K562 (cell line): ENCODE measurements around the gene MLYCD. TPM values are rescaled to one million over a fixed set of nuclear protein-coding genes. Genes with fewer than 3 reads are reported as not detected.

Source experiments
- ATAC-seq: fragments of 200-7000 bp; cut with Tn5 transposase; 3 replicates; pipeline ENCODE4 v1.9.1; 2020; ENCODE audit warnings: moderate library complexity
- BruUV-seq: library from RNA; stranded (reverse); fragments of 400-500 nt; replicated peaks from 2 replicates; lab custom pipeline; 2021; lab: Mats Ljungman, UMichigan
- CTCF ChIA-PET: fragments of 300-600 bp; formaldehyde crosslinking; extraction: SDS; loops from one replicate; lab custom pipeline; 2021; ENCODE audit warnings: low intra/inter-chr PET ratio; lab: Yijun Ruan, JAX
- POLR2A ChIA-PET: fragments of 300-600, 350-650 bp; sonication (Branson Sonifier 250); formaldehyde crosslinking; extraction: SDS; loops from one replicate; lab custom pipeline; 2021; ENCODE audit warnings: antibody characterized with exemption, inconsistent platforms; lab: Yijun Ruan, JAX
- DNase-seq, 4 experiments: peaks; one replicate each; pipeline versions ENCODE4 v3.0.0 to v3.0.0-alpha.2; 2011 to 2018; ENCODE audit warnings: low spot score in 3 of 4, mixed read lengths in 3 of 4; ENCODE audit errors: extremely low read depth in 1 of 4
- FAIRE-seq: peaks from 2 replicates; lab custom pipeline; 2011; peaks lifted over from hg19 to GRCh38; lab: Jason Lieb, UNC
- H2AFZ ChIP-seq: 2 replicates; pipeline ENCODE4 v1.6.0; 2011; ENCODE audit warnings: low read depth, low read length, control low read depth, inconsistent platforms
- H3K27ac ChIP-seq: fragments of 200-600 bp; 3 replicates; pipeline ENCODE4 v1.8.0; 2011; ENCODE audit warnings: low read depth, mild to moderate bottlenecking, control low read depth, inconsistent platforms, low read length, moderate library complexity, mixed read lengths; ENCODE audit errors: extremely low read depth
- H3K27me3 ChIP-seq, 2 experiments: fragments of 300-600 bp in 1 of 2; 2 replicates in 1 of 2; 3 replicates in 1 of 2; pipeline versions ENCODE4 v1.6.0 to v1.8.0; 2011; ENCODE audit warnings: inconsistent platforms in 2 of 2, low read length in 2 of 2, mild to moderate bottlenecking in 1 of 2, mixed read lengths in 1 of 2, moderate library complexity in 1 of 2; ENCODE audit not compliant: control insufficient read depth in 2 of 2, insufficient read depth in 2 of 2
- H3K36me3 ChIP-seq: fragments of 300-600 bp; 3 replicates; pipeline ENCODE4 v1.8.0; 2011; ENCODE audit warnings: mild to moderate bottlenecking, low read length, inconsistent platforms; ENCODE audit not compliant: control insufficient read depth, insufficient read depth
- H3K4me1 ChIP-seq, 2 experiments: fragments of 200-600 bp in 1 of 2; replicated peaks in 1 of 2; 2 replicates in 1 of 2; 3 replicates in 1 of 2; pipeline versions ENCODE4 v1.5.1 to v1.8.0; 2011; ENCODE audit warnings: inconsistent platforms in 2 of 2, low read length in 2 of 2, mild to moderate bottlenecking in 1 of 2, mixed read lengths in 1 of 2, moderate library complexity in 1 of 2; ENCODE audit not compliant: control insufficient read depth in 2 of 2, insufficient read depth in 2 of 2
- H3K4me2 ChIP-seq: 2 replicates; pipeline ENCODE4 v1.6.1; 2011; ENCODE audit warnings: low read length, control low read depth, inconsistent platforms, mixed read lengths; ENCODE audit not compliant: insufficient read depth
- H3K4me3 ChIP-seq: fragments of 200-600 bp; sonication (generic), shearing (Covaris generic); 2 replicates; pipeline ENCODE4 v1.5.1; 2016; ENCODE audit warnings: control low read depth, inconsistent platforms
- H3K79me2 ChIP-seq: fragments of 200-600 bp; 3 replicates; pipeline ENCODE4 v1.8.0; 2011; ENCODE audit warnings: low read length, inconsistent platforms; ENCODE audit not compliant: control insufficient read depth, insufficient read depth
- H3K9ac ChIP-seq, 2 experiments: 2 replicates each; pipeline versions ENCODE4 v1.6.0 to v1.6.1; 2011; ENCODE audit warnings: low read depth in 2 of 2, low read length in 2 of 2, control low read depth in 1 of 2, inconsistent platforms in 1 of 2, mild to moderate bottlenecking in 1 of 2, mixed read lengths in 1 of 2; ENCODE audit not compliant: insufficient read depth in 1 of 2
- H3K9me1 ChIP-seq: one replicate; pipeline ENCODE4 v1.6.0; 2011; ENCODE audit warnings: inconsistent platforms, mild to moderate bottlenecking, low read length, moderate library complexity; ENCODE audit not compliant: control insufficient read depth, insufficient read depth
- H3K9me3 ChIP-seq: replicated peaks from 2 replicates; pipeline ENCODE4 v1.5.1; 2011; ENCODE audit warnings: low read depth, low read length, inconsistent platforms; ENCODE audit not compliant: control insufficient read depth, insufficient read depth
- H4K20me1 ChIP-seq: replicated peaks from 2 replicates; pipeline ENCODE4 v1.6.1; 2011; ENCODE audit warnings: low read length, inconsistent platforms, mixed read lengths; ENCODE audit not compliant: control insufficient read depth, insufficient read depth
- PHB ChIP-seq: fragments of 250-450 bp; sonication (Bioruptor Pico); IDR thresholded peaks from 2 replicates; pipeline ENCODE4 v1.5.0; 2021
- PHF21A ChIP-seq: fragments of 450-650 bp; IDR thresholded peaks from 2 replicates; pipeline ENCODE4 v1.6.1; 2017; ENCODE audit warnings: low read depth, borderline replicate concordance
- RBM15 ChIP-seq: fragments of 200-400 bp; formaldehyde crosslinking; IDR thresholded peaks from 2 replicates; pipeline ENCODE4 v1.6.1; 2018; ENCODE audit warnings: mild to moderate bottlenecking, low read length, moderate library complexity; ENCODE audit not compliant: insufficient read depth
- RFX1 ChIP-seq: fragments of 450-650 bp; IDR thresholded peaks from 2 replicates; pipeline ENCODE4 v1.6.1; 2016; ENCODE audit warnings: mild to moderate bottlenecking, moderate library complexity
- STAT5A ChIP-seq: IDR thresholded peaks from 2 replicates; pipeline ENCODE4 v1.6.1; 2012; ENCODE audit warnings: low read length, inconsistent platforms, borderline replicate concordance
- WGBS: fragments of 100-300 bp; shearing (Covaris generic); methylation state at CpG from one replicate; pipeline ENCODE4 v1.1.6; 2016; ENCODE audit warnings: low coverage, mixed read lengths; ENCODE audit not compliant: insufficient coverage; ENCODE audit errors: missing lambda C conversion rate; 5-methylcytosine and 5-hydroxymethylcytosine counted together
- in situ Hi-C: fragments of 300-500 bp; cut with MboI; formaldehyde crosslinking; loops from 4 replicates; pipeline ENCODE4 v1.15.0; 2018; ENCODE audit warnings: inconsistent platforms, mixed read lengths
- intact Hi-C: fragments of 100-400 bp; cut with micrococcal nuclease; formaldehyde crosslinking; loops from 2 replicates; pipeline ENCODE4 v1.14.2; 2022
- polyA plus RNA-seq, 8 experiments: library from polyadenylated mRNA; depleted of rRNA in 4 of 8; stranded (reverse) in 5 of 8; unstranded in 3 of 8; fragments of >200 nt; fragmentation: Nextera tagmentation in 2 of 8; fragmentation: Illumina TruSeq in 1 of 8; extraction: Ambion mirVana in 2 of 8; extraction: Trizol in 1 of 8; gene quantifications; 2 replicates each; pipeline versions ENCODE4 v1.2.1 to v1.2.3, GENCODE V29; 2011 to 2014; ENCODE audit warnings: inconsistent platforms in 1 of 8, missing spikeins in 1 of 8
- total RNA-seq, 7 experiments: library from RNA; depleted of rRNA in 6 of 7; stranded (reverse); fragments of >200 nt in 6 of 7; fragmentation: Illumina TruSeq in 2 of 7; extraction: Trizol in 2 of 7; gene quantifications; 2 replicates each; pipeline versions ENCODE4 v1.2.1 to v1.2.3, GENCODE V29; 2011 to 2021; ENCODE audit warnings: low replicate concordance in 1 of 7
- TF ChIP-seq, protein P1 (sequence below): fragments of 450-650 bp; IDR thresholded peaks from 2 replicates; pipeline ENCODE4 v1.6.1; 2018; ENCODE audit not compliant: partially characterized antibody

MLYCD gene
- total and polyA plus RNA-seq, 9 of the 15 experiments (the other 6 are each of a cell fraction or from before 2014, with no cell fraction given), result 0.15 to 2.0 (median 1.0) TPM

DNA sequence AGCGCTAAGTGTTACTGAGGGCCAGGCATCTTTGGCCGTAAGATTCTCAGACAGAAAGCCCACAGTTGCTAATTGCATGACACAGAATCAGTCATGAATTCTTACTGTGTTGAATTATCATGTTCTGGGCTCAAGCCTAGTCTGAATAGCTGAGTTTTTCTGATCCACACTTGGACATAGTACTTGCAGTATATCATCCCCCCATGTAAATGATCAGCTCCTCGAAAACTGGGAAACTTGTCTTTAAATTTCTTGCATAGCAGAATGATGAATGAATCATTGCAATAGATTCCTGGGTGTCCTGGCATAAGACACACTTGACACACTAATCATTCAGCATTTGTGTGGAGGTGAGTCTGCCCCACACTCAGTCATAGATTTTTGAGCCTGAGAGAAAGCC, 2.2 kb downstream of the MLYCD start (continued):
- TF ChIP-seq, protein P1, sequence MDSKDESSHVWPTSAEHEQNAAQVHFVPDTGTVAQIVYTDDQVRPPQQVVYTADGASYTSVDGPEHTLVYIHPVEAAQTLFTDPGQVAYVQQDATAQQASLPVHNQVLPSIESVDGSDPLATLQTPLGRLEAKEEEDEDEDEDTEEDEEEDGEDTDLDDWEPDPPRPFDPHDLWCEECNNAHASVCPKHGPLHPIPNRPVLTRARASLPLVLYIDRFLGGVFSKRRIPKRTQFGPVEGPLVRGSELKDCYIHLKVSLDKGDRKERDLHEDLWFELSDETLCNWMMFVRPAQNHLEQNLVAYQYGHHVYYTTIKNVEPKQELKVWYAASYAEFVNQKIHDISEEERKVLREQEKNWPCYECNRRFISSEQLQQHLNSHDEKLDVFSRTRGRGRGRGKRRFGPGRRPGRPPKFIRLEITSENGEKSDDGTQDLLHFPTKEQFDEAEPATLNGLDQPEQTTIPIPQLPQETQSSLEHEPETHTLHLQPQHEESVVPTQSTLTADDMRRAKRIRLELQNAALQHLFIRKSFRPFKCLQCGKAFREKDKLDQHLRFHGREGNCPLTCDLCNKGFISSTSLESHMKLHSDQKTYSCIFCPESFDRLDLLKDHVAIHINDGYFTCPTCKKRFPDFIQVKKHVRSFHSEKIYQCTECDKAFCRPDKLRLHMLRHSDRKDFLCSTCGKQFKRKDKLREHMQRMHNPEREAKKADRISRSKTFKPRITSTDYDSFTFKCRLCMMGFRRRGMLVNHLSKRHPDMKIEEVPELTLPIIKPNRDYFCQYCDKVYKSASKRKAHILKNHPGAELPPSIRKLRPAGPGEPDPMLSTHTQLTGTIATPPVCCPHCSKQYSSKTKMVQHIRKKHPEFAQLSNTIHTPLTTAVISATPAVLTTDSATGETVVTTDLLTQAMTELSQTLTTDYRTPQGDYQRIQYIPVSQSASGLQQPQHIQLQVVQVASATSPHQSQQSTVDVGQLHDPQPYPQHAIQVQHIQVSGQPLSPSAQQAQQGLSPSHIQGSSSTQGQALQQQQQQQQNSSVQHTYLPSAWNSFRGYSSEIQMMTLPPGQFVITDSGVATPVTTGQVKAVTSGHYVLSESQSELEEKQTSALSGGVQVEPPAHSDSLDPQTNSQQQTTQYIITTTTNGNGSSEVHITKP, result no peak
- TF ChIP-seq PHB (CRISPR knock-in tag) (no peak), RBM15 (no peak), STAT5A (no peak)

DNA sequence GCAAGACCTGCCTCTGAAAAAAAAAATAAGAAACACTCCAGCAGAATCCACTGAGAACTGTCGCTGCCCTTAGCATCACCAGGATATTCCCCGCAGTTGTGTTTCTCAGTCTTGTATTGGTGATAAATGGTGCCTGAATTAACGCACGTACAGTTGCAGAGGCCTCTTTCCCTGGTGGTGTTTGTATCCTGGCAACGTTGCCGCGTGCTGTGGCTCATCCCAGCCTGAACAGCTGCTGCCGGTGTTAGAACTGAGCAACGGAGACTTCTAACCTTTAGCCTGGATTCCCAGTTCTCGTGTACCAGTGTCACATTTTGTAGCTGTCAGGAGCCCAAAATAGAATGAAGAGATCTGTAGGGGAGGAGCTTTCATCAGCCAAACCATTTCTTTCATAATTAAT, 4.8 kb downstream of the MLYCD start:
- H2AFZ ChIP-seq, result no peak overlapping the region
- ChIA-PET CTCF (no interaction called here), POLR2A (interaction anchor here (0.6 to 0.8 kb wide), 2 partner anchors 20 to 120 kb away, joined by 3 read pairs; no protein-coding TSS in a partner anchor)
- no peak for DNase-seq
- no peak overlapping the region for H3K4me3 ChIP-seq
- TF ChIP-seq RFX1 (peak; percentile 29; the same call in 1 of the 2 replicates), PHF21A (no peak)
- no peak overlapping the region for H3K27ac ChIP-seq
- FAIRE-seq, result no peak
- peaks cover 7 to 24% of the 10 kb centered on the region in 2 experiments; a peak in 3 of 5 replicates for H3K27me3 ChIP-seq
- no peak overlapping the region for H3K9ac ChIP-seq
- no peaks in the 10 kb centered on the region for H3K9me3 ChIP-seq
- H3K36me3 ChIP-seq, result no peaks in the 10 kb centered on the region
- intact Hi-C loops (no loop called here), in situ Hi-C loops (no loop called here)
- H3K79me2 ChIP-seq, result peaks cover 5% of the 10 kb centered on the region; the same call in 1 of the 3 replicates
- 23% methylated on average over 10 of the region's 10 CpGs for WGBS
- no peak overlapping the region for H3K4me2 ChIP-seq
- H4K20me1 ChIP-seq, result no peaks in the 10 kb centered on the region; the same call in none of the 2 replicates
- no TSS peak for BruUV-seq
- H3K9me1 ChIP-seq, result no peaks in the 10 kb centered on the region
- H3K4me1 ChIP-seq, result peaks cover 5 to 10% of the 10 kb centered on the region in 2 experiments; a peak in 4 of 5 replicates
- ATAC-seq, result no peak
